CD4-positive, CD25-positive, alpha-beta regulatory T cell (primary cell): ENCODE results near the gene METTL23. TPM values are rescaled to one million over a fixed set of nuclear protein-coding genes. Genes with fewer than 3 reads are reported as not detected.

Experiments used
- ATAC-seq, 2 donors: fragments of 150-1000 bp; cut with Tn5 transposase; one replicate each; pipeline ENCODE4 v1.10.0; 2021; ENCODE audit warnings: low read depth in 2 of 2, moderate number of reproducible peaks in 2 of 2, moderate library complexity in 1 of 2
- DNase-seq, 3 donors: peaks; one replicate each; pipeline versions ENCODE4 v3.0.0 to v3.0.0-alpha.2; 2012 to 2022; ENCODE audit warnings: mixed read lengths in 1 of 3
- H3K27ac ChIP-seq: one replicate; pipeline ENCODE4 v1.7.0; 2013; ENCODE audit warnings: mild to moderate bottlenecking, low read length; ENCODE audit not compliant: insufficient read depth, poor library complexity, severe bottlenecking
- H3K27me3 ChIP-seq: one replicate; pipeline ENCODE4 v1.7.0; 2013; ENCODE audit warnings: low read length; ENCODE audit not compliant: control insufficient read depth, insufficient read depth
- H3K36me3 ChIP-seq: one replicate; pipeline ENCODE4 v1.7.0; 2013; ENCODE audit warnings: mild to moderate bottlenecking, low read length, moderate library complexity; ENCODE audit not compliant: control insufficient read depth, insufficient read depth
- H3K4me1 ChIP-seq: 2 replicates; pipeline ENCODE4 v1.7.0; 2013; ENCODE audit warnings: mild to moderate bottlenecking, low read length; ENCODE audit not compliant: insufficient read depth, control insufficient read depth, poor library complexity, severe bottlenecking
- H3K4me3 ChIP-seq: one replicate; pipeline ENCODE4 v1.7.0; 2013; ENCODE audit warnings: low read depth, mild to moderate bottlenecking, low read length, moderate library complexity
- H3K9me3 ChIP-seq, 2 experiments: 1 replicate in 1 of 2; 2 replicates in 1 of 2; pipeline ENCODE4 v1.7.0; 2013; ENCODE audit warnings: low read length in 2 of 2, mild to moderate bottlenecking in 1 of 2, moderate library complexity in 1 of 2; ENCODE audit not compliant: control insufficient read depth in 2 of 2
- H3K27ac Mint-ChIP-seq, 3 donors: one replicate each; pipeline ENCODE4 v1.8.0; 2020 to 2022; ENCODE audit warnings: mild to moderate bottlenecking in 3 of 3, mixed read lengths in 3 of 3, moderate library complexity in 2 of 3
- H3K27me3 Mint-ChIP-seq: one replicate; pipeline ENCODE4 v1.8.0; 2022; ENCODE audit warnings: mild to moderate bottlenecking, mixed read lengths
- H3K36me3 Mint-ChIP-seq: one replicate; pipeline ENCODE4 v1.8.0; 2020; ENCODE audit warnings: mixed read lengths
- H3K4me1 Mint-ChIP-seq, 4 donors: one replicate each; pipeline ENCODE4 v1.8.0; 2020 to 2022; ENCODE audit warnings: mixed read lengths in 4 of 4, mild to moderate bottlenecking in 1 of 4
- H3K4me3 Mint-ChIP-seq, 4 donors: one replicate each; pipeline ENCODE4 v1.8.0; 2020 to 2022; ENCODE audit warnings: mild to moderate bottlenecking in 4 of 4, mixed read lengths in 4 of 4, moderate library complexity in 3 of 4
- H3K9me3 Mint-ChIP-seq, 7 donors: one replicate each; pipeline ENCODE4 v1.8.0; 2020 to 2022; ENCODE audit warnings: mixed read lengths in 7 of 7, mild to moderate bottlenecking in 3 of 7, moderate library complexity in 2 of 7
- polyA plus RNA-seq, 4 donors: library from polyadenylated mRNA; unstranded; fragments of 300-500 nt; fragmentation: Illumina TruSeq; gene quantifications; one replicate each; pipeline ENCODE4 v1.2.3, GENCODE V29; 2021
- total RNA-seq: library from RNA; stranded (reverse); gene quantifications from one replicate; pipeline ENCODE4 v1.2.3, GENCODE V29; 2022

METTL23 gene
- total and polyA plus RNA-seq, 5 donors from 2014 or later, result 44.1 to 175 (median 155) TPM

- ATAC-seq, result no peak
- no peak overlapping the region for H3K27ac Mint-ChIP-seq
Measured at GRCh38 chr17:76683011-76683755, 43.5 kb upstream of the METTL23 start.

GRCh38 chr17:76683921-76684745 lies 42.5 kb upstream of the METTL23 start:
- no peak overlapping the region for H3K4me3 Mint-ChIP-seq
- H3K9me3 Mint-ChIP-seq, result no peaks in the 10 kb centered on the region
- ATAC-seq (no peak), DNase-seq (no peak)
- H3K4me3 ChIP-seq, result no peak overlapping the region
- no peaks in the 10 kb centered on the region for H3K27me3 ChIP-seq
- no peaks in the 10 kb centered on the region for H3K36me3 ChIP-seq
- H3K4me1 Mint-ChIP-seq, result peaks cover 0 to 8% (median 6%) of the 10 kb centered on the region in 4 donors
- no peak overlapping the region for H3K27ac ChIP-seq
- no peaks in the 10 kb centered on the region for H3K9me3 ChIP-seq
- H3K36me3 Mint-ChIP-seq, result peaks cover 4% of the 10 kb centered on the region
- no peak overlapping the region for H3K27ac Mint-ChIP-seq
- H3K4me1 ChIP-seq, result peaks cover 3% of the 10 kb centered on the region
- H3K27me3 Mint-ChIP-seq, result no peaks in the 10 kb centered on the region

More at GRCh38 chr17:76683011-76683755, 43.5 kb upstream of the METTL23 start:
- Mint-ChIP-seq H3K9me3 (no peaks in the 10 kb centered on the region), H3K4me1 (peaks cover 0 to 8% (median 6%) of the 10 kb centered on the region in 4 donors), H3K27me3 (no peaks in the 10 kb centered on the region), H3K36me3 (peaks cover 4% of the 10 kb centered on the region), H3K4me3 (no peak overlapping the region)
- no peaks in the 10 kb centered on the region for H3K9me3 ChIP-seq
- no peaks in the 10 kb centered on the region for H3K36me3 ChIP-seq
- DNase-seq, result no peak
- peaks cover 12% of the 10 kb centered on the region for H3K4me1 ChIP-seq
- H3K27me3 ChIP-seq, result no peaks in the 10 kb centered on the region
- H3K27ac ChIP-seq, result no peak overlapping the region
- no peak overlapping the region for H3K4me3 ChIP-seq

- Histone ChIP-seq H3K27ac (no peak overlapping the region), H3K4me3 (no peak overlapping the region), H3K9me3 (no peaks in the 10 kb centered on the region), H3K4me1 (peaks cover 3% of the 10 kb centered on the region), H3K27me3 (no peaks in the 10 kb centered on the region), H3K36me3 (no peaks in the 10 kb centered on the region)
- peaks cover 4% of the 10 kb centered on the region for H3K36me3 Mint-ChIP-seq
- H3K27me3 Mint-ChIP-seq, result no peaks in the 10 kb centered on the region
- H3K9me3 Mint-ChIP-seq, result no peaks in the 10 kb centered on the region
- no peak overlapping the region for H3K4me3 Mint-ChIP-seq
- DNase-seq, result no peak
- H3K4me1 Mint-ChIP-seq, result peaks cover 0 to 8% (median 4%) of the 10 kb centered on the region in 4 donors
- ATAC-seq, result no peak
- no peak overlapping the region for H3K27ac Mint-ChIP-seq
Measured at GRCh38 chr17:76684756-76685155, 41.9 kb upstream of the METTL23 start.

GRCh38 chr17:76685366-76685765 lies 41.3 kb upstream of the METTL23 start:
- Mint-ChIP-seq H3K27ac (no peak overlapping the region), H3K4me1 (peaks cover 0 to 8% (median 4%) of the 10 kb centered on the region in 4 donors), H3K27me3 (no peaks in the 10 kb centered on the region), H3K36me3 (peaks cover 4% of the 10 kb centered on the region), H3K4me3 (no peak overlapping the region), H3K9me3 (no peaks in the 10 kb centered on the region)
- Histone ChIP-seq H3K4me3 (no peak overlapping the region), H3K9me3 (no peaks in the 10 kb centered on the region), H3K36me3 (no peaks in the 10 kb centered on the region), H3K27ac (no peak overlapping the region), H3K4me1 (peaks cover 3% of the 10 kb centered on the region), H3K27me3 (no peaks in the 10 kb centered on the region)
- no peak for ATAC-seq
- DNase-seq, result no peak

- peaks cover 0 to 8% (median 3%) of the 10 kb centered on the region in 4 donors for H3K4me1 Mint-ChIP-seq
- H3K9me3 Mint-ChIP-seq, result no peaks in the 10 kb centered on the region
Measured at GRCh38 chr17:76685846-76686245, 40.8 kb upstream of the METTL23 start.

GRCh38 chr17:76686538-76687297 lies 39.9 kb upstream of the METTL23 start:
- peaks cover 0 to 3% (median 0%) of the 10 kb centered on the region in 4 donors for H3K4me1 Mint-ChIP-seq
- no peaks in the 10 kb centered on the region for H3K27me3 Mint-ChIP-seq
- no peaks in the 10 kb centered on the region for H3K36me3 Mint-ChIP-seq
- H3K27ac Mint-ChIP-seq, result no peak overlapping the region
- ATAC-seq, result no peak
- DNase-seq, result no peak
- H3K4me3 Mint-ChIP-seq, result no peak overlapping the region
- Histone ChIP-seq H3K9me3 (no peaks in the 10 kb centered on the region), H3K36me3 (no peaks in the 10 kb centered on the region), H3K27me3 (no peaks in the 10 kb centered on the region), H3K4me3 (no peak overlapping the region), H3K27ac (no peak overlapping the region), H3K4me1 (peaks cover 3% of the 10 kb centered on the region)
- H3K9me3 Mint-ChIP-seq, result no peaks in the 10 kb centered on the region

More at GRCh38 chr17:76685846-76686245, 40.8 kb upstream of the METTL23 start:
- H3K4me3 ChIP-seq, result no peak overlapping the region
- H3K27ac ChIP-seq, result no peak overlapping the region
- no peak for ATAC-seq
- Mint-ChIP-seq H3K27me3 (no peaks in the 10 kb centered on the region), H3K27ac (no peak overlapping the region), H3K4me3 (no peak overlapping the region), H3K36me3 (peaks cover 4% of the 10 kb centered on the region)
- H3K27me3 ChIP-seq, result no peaks in the 10 kb centered on the region
- H3K4me1 ChIP-seq, result peaks cover 3% of the 10 kb centered on the region
- H3K9me3 ChIP-seq, result no peaks in the 10 kb centered on the region
- no peaks in the 10 kb centered on the region for H3K36me3 ChIP-seq
- DNase-seq, result no peak

- no peak for ATAC-seq
- no peaks in the 10 kb centered on the region for H3K4me1 Mint-ChIP-seq
- no peaks in the 10 kb centered on the region for H3K4me1 ChIP-seq
- H3K27me3 Mint-ChIP-seq, result no peaks in the 10 kb centered on the region
- no peak for DNase-seq
- H3K27me3 ChIP-seq, result no peaks in the 10 kb centered on the region
- H3K36me3 Mint-ChIP-seq, result no peaks in the 10 kb centered on the region
- no peaks in the 10 kb centered on the region for H3K9me3 ChIP-seq
- no peaks in the 10 kb centered on the region for H3K9me3 Mint-ChIP-seq
- no peaks in the 10 kb centered on the region for H3K36me3 ChIP-seq
- H3K4me3 ChIP-seq, result no peak overlapping the region
- no peak overlapping the region for H3K27ac ChIP-seq
- no peak overlapping the region for H3K27ac Mint-ChIP-seq
- no peak overlapping the region for H3K4me3 Mint-ChIP-seq
Measured at GRCh38 chr17:76687298-76688164, 39.1 kb upstream of the METTL23 start.
